H9 (cell line): ENCODE measurements around the gene FAR1. TPM values are rescaled to one million over a fixed set of nuclear protein-coding genes. Genes with fewer than 3 reads are reported as not detected.

Experiments used
- DNase-seq: peaks from one replicate; pipeline ENCODE4 v3.0.0-alpha.2; 2017
- H2AFZ ChIP-seq: one replicate; pipeline ENCODE4 v1.6.1; 2013; ENCODE audit warnings: mild to moderate bottlenecking, low read length, control low read depth, moderate library complexity
- H2AK5ac ChIP-seq: 2 replicates; pipeline ENCODE4 v1.6.1; 2013; ENCODE audit warnings: low read length, control low read depth, mixed read lengths; ENCODE audit not compliant: insufficient read length
- H2BK120ac ChIP-seq: one replicate; pipeline ENCODE4 v1.6.1; 2013; ENCODE audit warnings: low read depth, mild to moderate bottlenecking, low read length, control low read depth, inconsistent platforms; ENCODE audit not compliant: poor library complexity, severe bottlenecking
- H2BK12ac ChIP-seq: 2 replicates; pipeline ENCODE4 v1.6.1; 2013; ENCODE audit warnings: low read length, control low read depth, mixed read lengths, low read depth; ENCODE audit not compliant: insufficient read length
- H2BK15ac ChIP-seq: 2 replicates; pipeline ENCODE4 v1.6.1; 2013; ENCODE audit warnings: low read depth, low read length, control low read depth
- H2BK20ac ChIP-seq: one replicate; pipeline ENCODE4 v1.6.1; 2013; ENCODE audit warnings: low read depth, mild to moderate bottlenecking, low read length, control low read depth, inconsistent platforms; ENCODE audit not compliant: poor library complexity, severe bottlenecking
- H2BK5ac ChIP-seq: 2 replicates; pipeline ENCODE4 v1.6.1; 2013; ENCODE audit warnings: low read length, control low read depth, mixed read lengths; ENCODE audit not compliant: insufficient read length
- H3K14ac ChIP-seq: 2 replicates; pipeline ENCODE4 v1.6.1; 2013; ENCODE audit warnings: low read length, control low read depth; ENCODE audit not compliant: insufficient read depth
- H3K18ac ChIP-seq: 2 replicates; pipeline ENCODE4 v1.6.1; 2013; ENCODE audit warnings: low read depth, mild to moderate bottlenecking, mixed read lengths, low read length, control low read depth; ENCODE audit not compliant: insufficient read length
- H3K23ac ChIP-seq: 2 replicates; pipeline ENCODE4 v1.6.1; 2013; ENCODE audit warnings: low read length, control low read depth, mixed read lengths, low read depth; ENCODE audit not compliant: insufficient read length
- H3K23me2 ChIP-seq: 2 replicates; pipeline ENCODE4 v1.6.1; 2013; ENCODE audit warnings: low read depth, mild to moderate bottlenecking, mixed read lengths, low read length, control low read depth; ENCODE audit not compliant: insufficient read length, poor library complexity, severe bottlenecking
- H3K27ac ChIP-seq: 2 replicates; pipeline ENCODE4 v1.5.1; 2013; ENCODE audit warnings: low read length, control low read depth, mixed read lengths, low read depth; ENCODE audit not compliant: insufficient read length
- H3K27me3 ChIP-seq: 2 replicates; pipeline ENCODE4 v1.6.1; 2013; ENCODE audit warnings: low read length, control low read depth, inconsistent platforms; ENCODE audit not compliant: insufficient read depth
- H3K4ac ChIP-seq: 2 replicates; pipeline ENCODE4 v1.6.1; 2013; ENCODE audit warnings: low read depth, mild to moderate bottlenecking, control low read depth, inconsistent platforms, low read length, moderate library complexity
- H3K4me1 ChIP-seq: 2 replicates; pipeline ENCODE4 v1.6.1; 2013; ENCODE audit warnings: low read length, control low read depth, inconsistent platforms; ENCODE audit not compliant: insufficient read depth
- H3K4me2 ChIP-seq: 2 replicates; pipeline ENCODE4 v1.6.1; 2013; ENCODE audit warnings: low read length, control low read depth, mixed read lengths; ENCODE audit not compliant: insufficient read length, insufficient read depth
- H3K56ac ChIP-seq: 2 replicates; pipeline ENCODE4 v1.6.1; 2013; ENCODE audit warnings: low read depth, mild to moderate bottlenecking, mixed read lengths, low read length, control low read depth; ENCODE audit not compliant: insufficient read length
- H3K79me1 ChIP-seq: 2 replicates; pipeline ENCODE4 v1.6.1; 2013; ENCODE audit warnings: low read depth, mild to moderate bottlenecking, moderate library complexity, low read length, control low read depth, inconsistent platforms; ENCODE audit not compliant: insufficient read depth, poor library complexity, severe bottlenecking
- H3K79me2 ChIP-seq: 2 replicates; pipeline ENCODE4 v1.6.1; 2013; ENCODE audit warnings: low read length, control low read depth, inconsistent platforms; ENCODE audit not compliant: insufficient read depth
- H3K9ac ChIP-seq: 2 replicates; pipeline ENCODE4 v1.6.1; 2013; ENCODE audit warnings: low read length, control low read depth, mixed read lengths; ENCODE audit not compliant: insufficient read length; ENCODE audit errors: extremely low read depth
- H3K9me3 ChIP-seq: one replicate; pipeline ENCODE4 v1.6.1; 2013; ENCODE audit warnings: low read depth, low read length, inconsistent platforms; ENCODE audit not compliant: control insufficient read depth
- H3T11ph ChIP-seq: one replicate; pipeline ENCODE4 v1.6.1; 2013; ENCODE audit warnings: mild to moderate bottlenecking, low read length, control low read depth, inconsistent platforms
- H4K20me1 ChIP-seq: one replicate; pipeline ENCODE4 v1.6.1; 2013; ENCODE audit not compliant: control insufficient read depth, insufficient read length, insufficient read depth
- H4K5ac ChIP-seq: 2 replicates; pipeline ENCODE4 v1.6.1; 2013; ENCODE audit warnings: low read depth, mild to moderate bottlenecking, mixed read lengths, low read length, control low read depth; ENCODE audit not compliant: insufficient read length
- H4K8ac ChIP-seq: replicated peaks from 2 replicates; pipeline ENCODE4 v1.6.1; 2013; ENCODE audit warnings: low read length, control low read depth, mixed read lengths, low read depth; ENCODE audit not compliant: insufficient read length
- H4K91ac ChIP-seq: 2 replicates; pipeline ENCODE4 v1.6.1; 2013; ENCODE audit warnings: low read depth, mild to moderate bottlenecking, moderate library complexity, mixed read lengths, low read length, control low read depth; ENCODE audit not compliant: insufficient read length
- H3K27ac Mint-ChIP-seq, 3 experiments: 2 replicates in 2 of 3; 3 replicates in 1 of 3; pipeline ENCODE4 v1.8.0; 2020 to 2021; ENCODE audit warnings: mixed read lengths in 3 of 3, mild to moderate bottlenecking in 1 of 3, moderate library complexity in 1 of 3
- H3K27me3 Mint-ChIP-seq: 2 replicates; pipeline ENCODE4 v1.8.0; 2021; ENCODE audit warnings: low read depth, mild to moderate bottlenecking, moderate library complexity, mixed read lengths
- H3K36me3 Mint-ChIP-seq, 3 experiments: 2 replicates in 2 of 3; 3 replicates in 1 of 3; pipeline ENCODE4 v1.8.0; 2020 to 2021; ENCODE audit warnings: low read depth in 3 of 3, mixed read lengths in 3 of 3; ENCODE audit not compliant: insufficient read depth in 1 of 3
- H3K4me1 Mint-ChIP-seq, 2 experiments: 2 replicates each; pipeline ENCODE4 v1.8.0; 2020; ENCODE audit warnings: mixed read lengths in 2 of 2
- H3K4me3 Mint-ChIP-seq, 2 experiments: 2 replicates in 1 of 2; 3 replicates in 1 of 2; pipeline ENCODE4 v1.8.0; 2020 to 2021; ENCODE audit warnings: mild to moderate bottlenecking in 2 of 2, mixed read lengths in 2 of 2, moderate library complexity in 1 of 2
- H3K9me3 Mint-ChIP-seq, 2 experiments: 2 replicates in 1 of 2; 3 replicates in 1 of 2; pipeline ENCODE4 v1.8.0; 2020; ENCODE audit warnings: mild to moderate bottlenecking in 2 of 2, mixed read lengths in 2 of 2, moderate library complexity in 1 of 2
- WGBS: extraction: QIAGEN DNeasy Blood & Tissue Kit; methylation state at CpG from one replicate; pipeline ENCODE4 v1.1.7; 2013; ENCODE audit warnings: missing lambda C conversion rate, low lambda C conversion rate, mixed read lengths; ENCODE audit not compliant: insufficient read length; ENCODE audit errors: extremely low coverage; 5-methylcytosine and 5-hydroxymethylcytosine counted together
- total RNA-seq: library from RNA; stranded (reverse); gene quantifications from 2 replicates; pipeline ENCODE4 v1.2.1, GENCODE V29; 2021
- TF ChIP-seq, protein P1 (sequence below): fragments of 200-600 bp; sonication (generic); conservative IDR thresholded peaks from 3 replicates; pipeline ENCODE4 v1.8.0; 2021; ENCODE audit warnings: antibody characterized with exemption, mild to moderate bottlenecking

Gene FAR1
- total RNA-seq, 1 experiment from 2014 or later: 72.5 TPM

DNA sequence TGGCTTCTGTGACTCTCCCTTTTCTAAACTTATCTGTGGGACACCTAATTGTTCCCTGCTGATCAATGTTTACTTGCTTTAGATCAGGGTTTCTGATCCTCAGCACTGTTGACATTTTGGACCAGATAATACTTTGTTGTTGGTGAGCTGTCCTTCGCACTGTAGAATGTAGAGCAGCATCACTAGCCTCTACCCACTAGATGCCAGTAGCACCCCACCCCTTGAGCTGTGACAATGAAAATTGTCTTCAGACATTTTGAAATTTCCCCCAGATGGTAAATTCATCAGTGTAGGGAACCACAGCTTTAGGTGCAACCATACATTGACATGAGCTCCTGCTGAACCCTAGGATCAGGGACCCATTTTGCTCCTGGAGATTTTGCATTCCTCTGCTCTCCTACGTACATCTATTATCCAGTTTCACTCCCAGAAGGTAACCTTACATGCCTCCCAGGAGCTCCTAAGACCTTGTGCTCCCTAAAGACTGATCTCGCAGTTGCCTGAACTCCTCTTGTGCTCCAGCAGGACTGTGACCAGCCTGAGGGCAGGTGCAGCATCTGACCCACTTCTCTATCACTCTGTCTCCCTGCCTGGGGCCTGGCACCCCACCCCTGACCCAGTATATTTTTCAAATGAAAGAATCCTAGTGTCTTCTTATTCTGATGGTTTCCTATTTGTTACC is 107.8 kb downstream of the FAR1 start:
- no peak overlapping the region for H3K23ac ChIP-seq

More for the DNA sequence above, 107.8 kb downstream of the FAR1 start:
- Histone ChIP-seq H3K79me2 (no peaks in the 10 kb centered on the region), H4K20me1 (no peaks in the 10 kb centered on the region), H2BK120ac (no peak overlapping the region), H3K4me2 (no peak overlapping the region), H4K8ac (no peak overlapping the region), H4K5ac (no peak overlapping the region), H3K9me3 (no peaks in the 10 kb centered on the region), H2BK5ac (no peak overlapping the region), H3K14ac (no peak overlapping the region), H4K91ac (no peak overlapping the region), H3K4ac (no peak overlapping the region), H2AFZ (no peak overlapping the region), H3K27ac (no peak overlapping the region), H3K18ac (peak overlapping the region; percentile 72), H2BK15ac (no peak overlapping the region), H2BK12ac (no peak overlapping the region), H3K27me3 (no peaks in the 10 kb centered on the region), H3K9ac (no peak overlapping the region), H2BK20ac (no peak overlapping the region), H3K23me2 (no peaks in the 10 kb centered on the region), H3K4me1 (no peaks in the 10 kb centered on the region; the same call in 1 of the 2 replicates), H3K56ac (no peak overlapping the region), H2AK5ac (no peak overlapping the region), H3T11ph (no peak overlapping the region), H3K79me1 (no peaks in the 10 kb centered on the region)
- Mint-ChIP-seq H3K9me3 (no peaks in the 10 kb centered on the region), H3K27me3 (no peaks in the 10 kb centered on the region; the same call in 1 of the 2 replicates), H3K4me1 (peaks cover 31 to 32% of the 10 kb centered on the region in 2 experiments), H3K36me3 (no peaks in the 10 kb centered on the region), H3K4me3 (no peak overlapping the region; a peak in 1 of 5 replicates), H3K27ac (peak overlapping the region; percentile 27 to 91 (median 36); a peak in 5 of 7 replicates)
- TF ChIP-seq, protein P1, sequence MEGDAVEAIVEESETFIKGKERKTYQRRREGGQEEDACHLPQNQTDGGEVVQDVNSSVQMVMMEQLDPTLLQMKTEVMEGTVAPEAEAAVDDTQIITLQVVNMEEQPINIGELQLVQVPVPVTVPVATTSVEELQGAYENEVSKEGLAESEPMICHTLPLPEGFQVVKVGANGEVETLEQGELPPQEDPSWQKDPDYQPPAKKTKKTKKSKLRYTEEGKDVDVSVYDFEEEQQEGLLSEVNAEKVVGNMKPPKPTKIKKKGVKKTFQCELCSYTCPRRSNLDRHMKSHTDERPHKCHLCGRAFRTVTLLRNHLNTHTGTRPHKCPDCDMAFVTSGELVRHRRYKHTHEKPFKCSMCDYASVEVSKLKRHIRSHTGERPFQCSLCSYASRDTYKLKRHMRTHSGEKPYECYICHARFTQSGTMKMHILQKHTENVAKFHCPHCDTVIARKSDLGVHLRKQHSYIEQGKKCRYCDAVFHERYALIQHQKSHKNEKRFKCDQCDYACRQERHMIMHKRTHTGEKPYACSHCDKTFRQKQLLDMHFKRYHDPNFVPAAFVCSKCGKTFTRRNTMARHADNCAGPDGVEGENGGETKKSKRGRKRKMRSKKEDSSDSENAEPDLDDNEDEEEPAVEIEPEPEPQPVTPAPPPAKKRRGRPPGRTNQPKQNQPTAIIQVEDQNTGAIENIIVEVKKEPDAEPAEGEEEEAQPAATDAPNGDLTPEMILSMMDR: peak; percentile 61
- DNase-seq: peak; percentile 41
- WGBS: no CpG with 5 or more reads among the region's 3 CpGs
